DMS153 (cell line): ENCODE data around the gene ARRB1.

Source experiments
- DNase-seq: peaks from one replicate; lab custom pipeline; 2025; lab: John Stamatoyannopoulos, UW

ARRB1 gene

GRCh38 chr11:75301131-75301530 is 50.3 kb downstream of the ARRB1 start:
- DNase-seq: no peak

GRCh38 chr11:75298976-75299260 is 52.5 kb downstream of the ARRB1 start:
- DNase-seq: no peak

- peak; percentile 70 for DNase-seq
Measured at GRCh38 chr11:75298191-75298975, 53.1 kb downstream of the ARRB1 start.

- DNase-seq: no peak
Measured at GRCh38 chr11:75293903-75294302, 57.6 kb downstream of the ARRB1 start.

GRCh38 chr11:75292943-75293342 is 58.5 kb downstream of the ARRB1 start:
- no peak for DNase-seq

- DNase-seq: no peak
Measured at GRCh38 chr11:75291741-75292140, 59.7 kb downstream of the ARRB1 start.

- no peak for DNase-seq
Measured at GRCh38 chr11:75289919-75290318, 61.5 kb downstream of the ARRB1 start.

GRCh38 chr11:75289511-75289760 is 62.0 kb downstream of the ARRB1 start:
- DNase-seq: no peak

- no peak for DNase-seq
Measured at GRCh38 chr11:75287579-75287978, 63.9 kb downstream of the ARRB1 start.

- DNase-seq: no peak
Measured at GRCh38 chr11:75286826-75287465, 64.5 kb downstream of the ARRB1 start.

GRCh38 chr11:75285776-75286360 is 65.6 kb downstream of the ARRB1 start:
- no peak for DNase-seq

- DNase-seq: no peak
Measured at GRCh38 chr11:75283391-75283931, 68.0 kb downstream of the ARRB1 start.

GRCh38 chr11:75281469-75282095 is 69.9 kb downstream of the ARRB1 start:
- DNase-seq: no peak

GRCh38 chr11:75280770-75281468 is 70.5 kb downstream of the ARRB1 start:
- DNase-seq: no peak

GRCh38 chr11:75280227-75280701 is 71.2 kb downstream of the ARRB1 start:
- peak; percentile 74 for DNase-seq

GRCh38 chr11:75279273-75279672 is 72.2 kb downstream of the ARRB1 start:
- no peak for DNase-seq

GRCh38 chr11:75277991-75278790 is 73.3 kb downstream of the ARRB1 start:
- DNase-seq: no peak

GRCh38 chr11:75277211-75277805 is 74.2 kb downstream of the ARRB1 start:
- DNase-seq: no peak

- peak; percentile 96 for DNase-seq
Measured at GRCh38 chr11:75276686-75277085, 74.8 kb downstream of the ARRB1 start.

- peak; percentile 46 for DNase-seq
Measured at GRCh38 chr11:75276186-75276585, 75.3 kb downstream of the ARRB1 start.

- DNase-seq: peak; percentile 13
Measured at GRCh38 chr11:75275581-75275980, 75.9 kb downstream of the ARRB1 start.
